Thyroid gland (tissue), 4 donors: ENCODE data around the gene CEMIP2.

Experiments
- CTCF ChIP-seq, 6 experiments: fragments of 200-600 bp in 3 of 6; fragments of 450-650 bp in 3 of 6; sonication (generic) in 3 of 6; IDR thresholded peaks; one replicate each; pipeline ENCODE4 v1.5.1; 2016 to 2019; ENCODE audit warnings: antibody characterized with exemption in 6 of 6, mild to moderate bottlenecking in 2 of 6, inconsistent platforms in 1 of 6, moderate library complexity in 1 of 6
- POLR2A ChIP-seq, 2 donors: fragments of 450-650 bp; IDR thresholded peaks; one replicate each; pipeline ENCODE4 v1.6.1; 2017; ENCODE audit warnings: antibody characterized with exemption in 2 of 2, mild to moderate bottlenecking in 2 of 2, moderate library complexity in 1 of 2

GRCh38 chr9:71637375-71637774 is 130.9 kb downstream of the CEMIP2 start:
- TF ChIP-seq CTCF (IDR thresholded peaks at IDR 0.05) (no peak), POLR2A (IDR thresholded peaks at IDR 0.05) (no peak)
